Activated T-cell treated with anti-CD3 and anti-CD28 coated beads for 24 hours (primary cell): Measurements from ENCODE around the gene HMX1.

ENCODE experiments used
- DNase-seq: peaks from one replicate; pipeline ENCODE4 v3.0.0-alpha.2; 2020; ENCODE audit warnings: low read depth

HMX1 gene

DNA sequence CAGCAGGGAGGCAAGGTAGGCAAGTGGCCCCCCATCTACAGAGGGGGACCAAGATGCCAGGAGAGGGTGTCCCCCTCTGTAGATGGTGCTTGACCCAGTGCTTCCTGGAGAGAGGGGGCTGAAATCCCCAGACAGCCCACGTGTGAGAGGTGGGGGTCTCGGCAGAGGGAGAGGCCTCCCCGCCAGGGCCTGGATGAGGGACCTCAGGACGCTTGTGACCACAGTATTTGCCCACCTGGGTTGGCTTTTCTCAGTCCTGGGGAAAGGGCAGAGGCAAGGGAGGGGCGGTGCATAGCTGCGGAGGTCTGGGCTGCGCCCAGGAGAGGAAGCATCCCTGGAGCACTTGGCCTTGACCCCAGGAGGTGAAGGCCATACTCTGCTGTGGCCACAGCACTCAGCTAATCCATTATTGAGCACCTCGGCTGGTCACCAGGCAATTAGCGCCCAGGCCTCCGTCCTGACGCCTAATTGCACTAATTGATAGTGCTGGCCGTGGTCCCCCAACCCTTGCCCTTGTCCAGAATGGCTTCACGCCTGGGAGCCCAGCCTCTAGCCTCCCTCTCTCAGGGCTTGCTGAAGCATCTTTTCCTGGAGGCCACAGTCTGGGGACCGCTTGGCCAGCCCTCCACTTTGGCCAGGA, 30.7 kb downstream of the HMX1 start:
- no peak for DNase-seq

DNA sequence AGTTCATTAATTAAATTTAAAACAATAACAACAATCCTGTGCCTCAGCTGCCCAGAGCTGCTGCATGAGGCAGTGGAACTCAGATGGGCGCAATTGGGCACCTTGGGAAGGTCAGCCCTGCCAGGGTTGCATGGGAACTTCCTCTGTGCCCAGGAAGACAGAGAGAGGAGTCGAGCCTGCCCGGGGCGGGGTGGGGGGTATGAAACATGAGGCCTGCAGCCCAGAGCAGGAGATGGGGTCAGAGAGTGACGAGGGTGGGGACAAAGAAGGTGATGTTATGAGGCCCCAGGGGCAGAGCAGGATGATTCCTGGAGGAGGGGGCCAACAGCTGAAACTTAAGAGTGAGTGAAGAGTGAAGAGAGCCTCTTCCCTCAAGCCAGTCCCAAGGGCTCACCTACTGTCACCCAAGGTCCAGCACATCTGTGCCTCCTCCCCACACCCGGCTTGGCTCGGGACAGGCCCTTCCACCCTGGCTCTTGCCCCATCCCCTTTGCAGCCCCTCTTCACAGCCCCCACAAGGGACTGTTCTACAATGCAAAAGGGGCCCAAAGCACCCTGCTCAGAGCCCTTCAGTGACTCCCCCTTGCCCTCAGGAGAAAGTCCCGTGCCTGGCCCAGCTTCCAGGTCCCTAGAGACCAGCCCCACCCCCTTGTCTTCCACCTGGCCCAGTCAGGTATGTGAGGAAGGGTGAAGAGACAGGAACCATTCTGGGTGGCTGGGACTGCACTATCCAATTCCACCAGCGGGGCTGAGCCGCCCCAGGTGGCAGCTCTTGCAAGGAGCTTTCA, 31.4 kb downstream of the HMX1 start:
- DNase-seq = no peak

DNA sequence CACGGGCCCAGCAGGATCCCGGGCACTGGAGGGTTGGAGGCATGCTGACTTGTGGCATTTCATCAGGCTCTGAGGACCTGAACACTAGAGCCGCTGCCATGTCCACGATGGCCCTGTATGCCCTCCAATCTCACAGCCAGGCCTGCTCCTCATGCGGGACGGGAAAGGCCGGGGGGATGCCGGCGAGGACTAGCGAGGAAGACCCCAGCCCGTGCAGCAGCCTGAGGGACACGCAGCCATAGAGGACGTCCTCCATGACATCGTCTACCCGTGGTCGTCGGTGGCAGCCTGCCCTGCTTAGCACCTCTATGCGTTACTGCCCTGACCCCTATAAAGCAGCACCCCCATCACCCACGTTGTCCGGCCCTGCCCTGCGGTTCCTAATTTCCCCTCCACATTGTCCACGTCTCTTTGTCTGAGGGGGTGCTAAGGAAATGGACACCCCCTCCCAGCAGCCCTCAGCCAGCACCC, 32.6 kb downstream of the HMX1 start:
- no peak for DNase-seq

DNA sequence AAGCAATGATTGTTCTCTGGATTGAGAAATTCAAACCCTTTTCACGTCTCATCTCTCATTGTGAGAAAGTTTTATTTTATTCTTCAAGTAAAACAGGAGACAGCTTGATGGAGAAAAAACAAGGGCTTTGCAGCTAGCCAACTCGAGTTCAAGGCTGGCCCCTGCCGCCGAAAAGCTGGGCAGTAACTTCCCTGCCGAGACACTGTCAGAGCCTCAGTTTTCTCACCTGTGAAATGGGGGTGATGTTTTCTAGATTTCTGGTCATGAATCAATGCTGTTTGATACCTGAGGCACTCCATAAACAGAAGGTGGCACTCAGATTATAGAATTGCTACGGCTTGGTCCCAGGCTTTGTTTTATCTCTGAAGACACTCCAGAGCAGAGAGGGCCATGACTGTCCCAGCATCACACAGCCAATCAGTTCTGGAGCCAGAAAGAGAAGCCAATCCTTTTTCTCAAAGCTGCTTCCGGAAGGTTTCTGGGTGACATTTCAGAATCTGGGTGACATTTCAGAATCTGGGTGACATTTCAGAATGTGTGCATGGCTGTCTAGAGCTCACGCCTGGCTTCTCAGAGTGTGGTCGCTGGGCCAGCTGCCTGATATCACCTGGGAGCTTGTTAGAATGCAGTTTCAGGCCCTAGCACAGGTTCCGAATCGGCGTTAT, 33.2 kb downstream of the HMX1 start:
- no peak for DNase-seq

DNA sequence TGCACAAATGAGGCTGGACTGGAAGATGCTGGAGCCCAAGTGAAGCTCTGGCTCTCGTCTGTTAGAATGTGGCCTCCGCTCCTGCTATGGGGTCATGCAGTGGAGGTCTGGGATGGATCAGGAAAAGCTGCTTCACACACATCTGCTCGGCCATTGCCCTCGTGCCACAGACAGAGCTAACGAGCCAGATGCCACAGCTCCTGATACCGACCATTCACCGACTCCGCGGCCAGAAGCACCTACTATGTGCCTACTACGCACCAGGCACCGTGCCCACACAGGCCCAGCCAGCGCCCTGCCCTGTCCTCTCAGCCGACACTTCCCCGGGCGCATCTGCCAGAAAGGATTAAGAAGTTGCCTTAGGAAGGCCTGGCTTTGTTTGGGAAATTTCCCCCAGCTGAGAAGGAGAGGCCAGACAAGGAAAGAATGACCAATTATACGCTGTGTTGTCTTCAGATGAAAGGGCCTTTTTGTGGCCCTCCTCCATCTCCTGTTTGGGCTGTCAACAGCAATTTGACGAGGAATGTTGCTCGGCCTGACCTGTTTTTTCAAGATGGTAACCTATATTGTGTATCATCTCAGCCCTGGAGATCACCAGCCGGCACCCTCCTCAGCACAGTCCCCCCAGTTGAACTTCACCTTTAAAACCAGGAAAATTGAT, 34.3 kb downstream of the HMX1 start:
- no peak for DNase-seq

DNA sequence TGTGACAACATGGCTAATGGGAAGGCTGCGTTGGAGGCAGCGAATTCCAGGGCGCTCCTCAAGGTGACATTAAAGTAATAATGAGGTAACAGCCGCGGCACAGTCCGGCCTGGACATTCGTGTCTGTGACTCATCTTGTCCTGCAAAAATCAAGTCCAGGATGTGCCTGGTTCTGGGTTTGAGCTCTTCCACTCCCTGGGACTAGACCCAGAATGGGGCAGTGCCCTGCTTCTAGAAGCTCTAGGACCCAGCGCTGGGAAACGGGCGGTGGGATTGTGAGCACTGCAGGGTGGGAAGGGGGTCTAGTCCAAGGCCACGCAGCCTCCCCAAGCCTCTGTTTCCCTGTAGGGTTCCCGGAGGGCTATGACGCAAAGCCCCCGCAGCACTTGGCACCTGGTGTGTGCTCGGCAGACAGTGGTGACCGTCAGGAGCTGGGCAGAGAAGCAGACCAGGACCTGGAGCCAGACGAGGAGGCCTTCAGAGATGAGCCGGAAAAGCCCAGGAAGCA, 34.9 kb downstream of the HMX1 start:
- DNase-seq = no peak

DNA sequence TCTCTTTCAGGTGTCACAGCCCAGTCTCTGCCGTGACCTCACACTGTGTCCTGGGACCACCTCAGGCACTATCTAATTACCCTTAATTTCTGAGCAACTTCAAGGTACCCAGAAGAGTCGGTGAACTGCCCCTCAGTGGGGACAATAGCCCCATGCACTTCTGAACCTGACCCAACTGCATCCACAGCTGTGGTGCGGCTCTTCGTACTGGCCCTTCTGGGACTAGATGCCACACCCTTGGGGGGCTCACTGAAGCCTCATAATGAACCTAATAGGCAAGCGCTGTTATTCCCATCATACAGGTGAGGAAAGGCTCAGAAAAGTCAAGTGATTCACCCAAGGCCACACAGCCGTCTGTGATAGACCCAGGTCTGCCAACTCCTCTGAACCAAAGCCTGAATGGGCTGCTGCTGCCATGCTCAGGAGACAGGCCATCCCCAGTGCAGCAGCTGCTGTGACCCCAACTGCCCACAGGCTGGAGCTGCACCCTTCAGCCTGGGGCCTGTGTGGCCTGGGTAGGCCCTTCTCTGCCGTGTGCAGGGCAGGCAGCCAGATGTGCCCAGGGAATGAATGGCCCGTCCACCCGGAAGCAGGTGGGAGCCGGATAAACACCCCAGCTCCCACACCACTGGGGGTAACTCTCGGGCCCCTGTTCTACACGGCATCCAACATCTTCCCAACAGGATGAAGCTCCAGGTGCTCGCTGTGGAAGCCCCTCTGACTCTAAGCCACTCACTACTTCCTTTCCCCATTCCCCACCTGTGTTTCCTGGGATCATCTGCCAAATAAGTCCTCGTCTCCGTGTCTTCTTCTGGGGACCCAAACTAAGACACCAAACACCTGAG, 35.9 kb downstream of the HMX1 start:
- DNase-seq = no peak

DNA sequence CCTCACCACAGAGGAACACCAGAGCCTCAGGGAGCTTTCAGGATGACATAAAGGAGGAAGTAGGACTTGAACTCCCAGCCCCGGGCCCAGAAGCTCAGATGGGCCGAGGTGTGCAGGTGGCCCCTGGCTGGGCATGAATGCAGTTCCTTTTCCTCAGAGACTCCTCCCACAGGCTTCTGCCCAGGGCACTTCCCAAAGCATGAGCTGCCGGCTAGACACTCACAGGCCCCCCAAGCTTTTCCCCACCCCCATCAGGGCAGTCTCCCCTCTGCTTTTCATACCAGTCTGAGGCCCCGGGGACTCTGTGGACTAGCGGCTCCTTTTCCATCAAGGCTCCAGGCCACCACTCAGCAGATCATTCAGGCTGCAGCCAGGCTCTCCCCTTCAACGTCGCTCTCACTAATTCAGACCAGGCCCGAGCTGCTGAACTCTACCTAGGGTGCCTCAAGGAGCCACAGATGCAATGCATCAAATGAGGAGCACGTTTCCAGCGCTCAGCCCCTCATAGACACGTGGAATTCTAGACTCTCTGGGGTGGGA, 36.9 kb downstream of the HMX1 start:
- DNase-seq = no peak

DNA sequence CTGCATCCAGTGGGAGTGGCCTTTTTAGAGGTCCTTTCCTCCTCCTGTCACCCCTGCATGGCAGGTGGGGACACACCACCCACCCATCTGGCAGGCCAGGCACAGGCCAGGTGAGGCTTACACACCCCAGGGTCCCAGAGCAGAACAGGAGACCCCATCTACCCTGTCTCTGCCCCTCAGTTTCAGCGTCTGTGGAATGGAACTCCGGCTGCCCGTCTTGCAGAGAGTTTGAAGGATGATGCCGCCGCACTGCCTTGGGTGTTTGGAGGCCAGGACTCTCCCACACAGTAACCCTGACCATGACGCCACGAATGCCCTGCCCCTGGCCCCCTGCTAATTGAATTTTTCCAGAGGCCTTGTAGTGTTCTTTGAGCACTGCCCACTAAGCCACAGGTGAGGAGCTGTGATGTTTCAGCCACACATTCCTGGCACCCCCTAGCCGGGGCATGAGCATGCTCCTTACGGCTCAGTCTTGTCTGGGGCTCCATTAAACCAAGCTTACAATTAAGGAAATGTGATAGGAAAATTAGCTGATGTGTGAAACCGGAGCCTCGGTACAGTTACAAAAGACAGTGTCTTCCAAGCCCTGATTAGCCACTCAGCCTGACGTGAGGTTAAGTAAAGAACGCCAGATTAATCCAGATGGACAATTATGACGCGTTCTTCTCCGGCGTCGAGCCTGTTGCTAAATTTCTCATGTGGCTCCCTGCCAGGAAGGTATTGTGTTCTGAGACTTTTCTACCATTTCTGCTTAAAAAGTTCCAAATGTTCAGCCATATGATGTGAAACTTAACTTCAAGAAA, 39.3 kb downstream of the HMX1 start:
- no peak for DNase-seq

DNA sequence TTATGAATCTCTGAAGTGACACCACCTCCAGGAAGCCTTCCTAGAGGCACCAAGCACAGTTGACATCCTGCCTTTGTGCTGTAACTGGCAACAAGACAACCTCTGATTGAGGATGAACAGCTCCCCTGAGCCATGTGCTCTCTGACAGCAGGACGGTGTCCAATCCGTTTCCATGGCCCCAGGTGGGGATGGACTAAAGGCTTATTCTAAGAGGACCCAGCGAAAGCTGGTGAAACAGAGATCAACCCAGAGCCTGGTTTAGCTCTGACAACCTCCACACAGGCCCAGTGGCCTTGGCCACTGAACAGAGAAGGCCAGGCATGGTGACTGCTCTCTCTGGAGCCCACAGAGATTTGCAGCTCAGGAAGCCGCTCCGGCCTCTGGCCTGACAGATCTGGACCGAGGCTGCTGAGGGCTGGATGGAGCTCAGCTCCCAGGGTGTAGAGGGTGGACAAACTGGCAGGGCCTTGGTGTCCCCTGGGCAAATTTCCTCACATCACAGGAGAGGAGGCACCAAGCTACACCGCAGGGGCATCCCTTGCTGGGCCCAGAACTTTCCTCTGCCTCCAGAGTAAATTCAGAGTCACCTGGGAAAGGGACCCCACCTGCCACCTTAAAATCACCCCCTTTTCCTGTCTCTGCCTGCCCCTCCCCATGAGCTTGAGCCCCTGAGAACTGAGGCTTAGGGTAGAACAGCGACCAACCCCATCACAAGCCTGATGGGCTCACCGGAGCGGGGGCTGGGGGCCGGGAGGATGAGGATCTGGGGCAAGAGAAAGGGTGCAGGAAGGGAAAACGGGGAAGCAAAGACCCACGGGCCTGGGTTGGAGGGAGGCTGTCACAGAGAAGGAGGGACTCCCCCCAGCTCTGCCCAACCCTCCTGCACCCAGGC, 40.2 kb downstream of the HMX1 start:
- DNase-seq = no peak

DNA sequence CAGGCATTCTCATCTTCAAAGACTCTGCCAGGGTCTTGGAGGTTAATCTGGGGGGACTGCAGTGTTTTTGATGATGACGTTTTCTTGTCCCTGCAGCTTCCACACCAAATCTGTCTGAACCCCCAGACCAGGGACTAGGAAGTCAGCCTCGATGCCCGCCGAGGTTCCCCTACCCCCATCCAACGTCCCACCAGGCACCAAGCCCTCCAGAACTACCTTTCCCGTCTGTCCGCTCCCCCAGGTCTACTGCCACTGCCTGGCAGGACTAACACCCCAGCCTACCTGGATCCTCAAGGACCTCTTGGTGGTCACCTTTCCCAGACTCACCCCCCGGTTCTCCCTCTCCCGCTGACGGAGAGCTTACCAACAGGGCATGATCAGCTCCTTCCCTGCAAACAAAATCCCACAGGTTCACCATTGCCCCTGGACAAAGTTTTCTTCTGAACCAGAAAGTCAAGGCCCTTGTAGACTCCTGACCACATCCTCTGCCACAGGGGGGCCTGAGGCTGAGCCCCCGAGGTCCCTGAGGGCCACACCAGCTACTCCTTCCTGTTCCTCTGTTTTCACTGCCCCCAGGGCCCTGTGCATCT, 40.9 kb downstream of the HMX1 start:
- no peak for DNase-seq

DNA sequence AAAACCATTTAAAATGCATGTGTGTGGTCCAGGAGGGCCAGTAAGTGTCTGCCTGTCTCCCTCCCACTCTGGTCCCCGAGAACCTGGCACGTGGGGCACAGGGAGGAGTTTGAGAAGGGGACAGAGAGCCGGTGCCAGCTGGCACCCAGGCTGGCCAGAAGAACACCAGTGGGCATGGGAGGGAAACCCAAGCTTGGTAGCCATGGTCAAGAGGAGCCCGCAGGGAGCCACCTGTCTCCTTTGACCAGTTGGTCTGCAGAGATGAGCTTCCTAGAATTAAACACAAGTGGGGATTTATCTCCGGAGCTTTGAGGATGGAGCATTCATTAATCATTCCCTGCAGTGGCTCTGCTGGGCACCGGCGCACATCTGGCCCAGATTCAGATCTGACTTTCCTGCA, 41.6 kb downstream of the HMX1 start:
- no peak for DNase-seq

DNA sequence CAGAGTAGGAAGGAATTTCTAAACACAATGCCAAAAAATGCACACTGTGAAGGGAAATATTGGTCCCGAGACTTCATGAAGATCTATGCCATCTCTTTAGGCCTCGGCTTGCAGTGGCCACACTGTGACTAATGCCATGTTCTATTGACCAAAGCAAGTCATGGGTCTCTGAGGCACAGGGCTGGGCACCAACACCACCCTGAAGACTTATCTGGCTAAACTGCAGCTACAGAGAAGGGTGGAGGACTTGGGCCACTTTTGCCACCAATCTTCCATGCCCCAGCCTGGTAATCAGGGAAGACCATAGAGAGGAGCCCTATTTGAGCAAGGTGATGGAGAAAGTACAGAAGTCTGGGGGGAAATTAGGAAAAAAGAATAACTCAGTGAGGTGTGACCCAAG, 42.1 kb downstream of the HMX1 start:
- no peak for DNase-seq

DNA sequence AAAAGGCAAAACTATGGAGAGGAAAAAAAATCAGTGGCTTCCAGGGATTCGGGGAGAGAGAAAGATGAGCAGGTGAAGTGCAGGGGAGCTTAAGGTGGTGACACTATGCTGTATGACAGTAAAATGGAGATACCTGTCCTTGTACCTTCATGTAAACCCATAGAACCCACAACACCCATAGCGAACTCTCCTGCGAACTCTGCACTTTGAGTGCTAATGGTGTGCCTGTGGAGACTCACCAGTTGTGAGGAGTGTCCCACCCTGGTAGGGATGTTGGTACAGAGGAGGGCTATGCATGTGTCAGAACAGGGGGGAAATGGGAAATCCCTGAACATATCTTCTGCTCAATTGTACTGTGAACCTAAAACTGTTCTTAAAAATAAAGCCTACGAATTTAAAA, 42.8 kb downstream of the HMX1 start:
- no peak for DNase-seq

DNA sequence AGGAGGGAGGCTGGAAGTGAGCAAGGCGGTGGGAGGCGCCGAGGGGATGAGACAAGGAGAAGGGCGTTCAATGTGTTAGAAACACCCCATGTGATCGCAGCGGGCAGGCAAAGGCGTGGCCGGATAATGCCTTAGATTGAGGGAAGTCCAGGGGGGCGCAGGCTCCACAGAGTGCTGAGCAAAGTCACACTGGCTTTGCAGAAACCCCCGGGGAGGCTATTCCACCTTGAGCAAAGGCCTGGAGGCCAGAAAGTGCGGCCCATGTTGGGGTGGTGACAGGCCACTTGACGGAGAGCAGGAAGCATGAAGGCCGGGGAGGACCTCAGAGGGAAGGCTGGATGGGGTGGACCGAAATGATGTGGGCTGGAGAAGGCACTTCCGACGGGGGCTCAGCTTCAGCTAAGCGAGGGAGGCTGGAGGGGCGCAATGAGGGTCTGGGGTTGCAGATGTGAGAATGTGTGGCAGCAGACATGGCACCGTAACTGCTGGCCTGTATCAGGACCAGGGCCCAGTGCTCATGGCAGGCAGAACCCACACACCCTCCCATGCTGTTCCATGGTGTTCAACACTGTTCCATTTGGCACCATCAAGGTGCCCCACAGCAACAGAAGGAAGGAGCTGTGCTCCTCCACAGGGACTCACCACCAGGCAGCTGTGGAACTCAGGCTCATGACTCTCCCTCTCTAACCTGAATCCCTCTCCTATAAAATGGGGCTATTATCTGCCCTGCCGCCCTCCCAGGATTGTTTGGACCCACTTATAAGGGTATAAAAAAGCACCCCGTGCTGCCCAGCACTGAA, 50.3 kb downstream of the HMX1 start:
- no peak for DNase-seq

DNA sequence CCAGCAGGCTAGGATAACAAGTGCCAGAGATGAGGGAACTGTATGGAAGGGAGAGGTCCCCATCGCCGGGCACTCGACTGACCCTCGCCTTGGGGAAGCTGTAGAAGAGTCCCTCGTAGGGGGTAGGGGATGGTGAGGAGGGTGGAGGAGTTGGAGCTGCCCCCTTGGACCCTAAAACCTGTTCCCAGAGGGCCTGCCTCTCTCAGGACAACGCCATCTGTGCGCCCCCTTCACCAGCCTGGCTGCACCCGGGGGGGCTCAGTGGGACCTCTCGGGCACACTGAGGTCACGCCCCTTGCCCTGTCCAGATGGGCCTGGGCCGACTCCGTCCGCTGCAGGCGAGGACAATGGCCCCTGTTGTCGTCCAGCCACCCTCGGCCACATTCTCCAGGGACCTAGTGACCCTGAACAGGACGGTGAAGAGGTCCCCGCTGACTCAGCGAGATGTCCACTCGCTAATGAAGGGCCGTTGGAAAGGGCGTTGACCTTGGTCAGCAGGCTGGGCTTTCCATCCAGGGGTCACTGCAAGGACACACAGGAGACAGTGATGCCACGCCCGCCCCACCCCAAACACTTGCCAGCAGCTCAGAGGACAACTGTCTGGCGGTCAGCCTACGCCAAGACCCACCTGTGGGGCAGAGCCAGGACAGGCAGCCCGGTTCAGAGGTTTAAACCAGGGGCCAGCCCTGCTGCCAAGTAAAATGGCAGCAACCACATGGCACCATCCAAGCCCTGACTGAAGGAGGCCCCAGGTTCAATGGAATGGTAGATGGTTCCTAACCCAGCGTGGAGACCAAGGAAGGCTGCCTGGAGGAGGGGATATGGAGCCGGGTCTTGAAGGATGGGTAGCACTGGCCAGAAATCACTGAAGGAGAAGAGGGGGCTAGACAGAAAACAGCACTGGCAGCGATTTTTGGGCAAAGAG, 51.2 kb downstream of the HMX1 start:
- DNase-seq = no peak
